HCT116 (cell line): Measurements from ENCODE around the gene CRNN.

Experiments
- EZH2 ChIP-seq: fragments of 200-600 bp; sonication (generic); IDR thresholded peaks from 2 replicates; pipeline ENCODE4 v1.6.1; 2017; ENCODE audit warnings: antibody characterized with exemption, mixed run types
- EZH2phosphoT487 ChIP-seq: fragments of 200-600 bp; IDR thresholded peaks from 2 replicates; pipeline ENCODE4 v1.6.1; 2018; ENCODE audit warnings: antibody characterized with exemption, borderline replicate concordance
- FOSL1 ChIP-seq: IDR thresholded peaks from 2 replicates; pipeline ENCODE4 v1.6.1; 2012; ENCODE audit warnings: low read depth
- JUND ChIP-seq: IDR thresholded peaks from 2 replicates; pipeline ENCODE4 v1.6.1; 2012
- POLR2A ChIP-seq: IDR thresholded peaks from 2 replicates; pipeline ENCODE4 v1.7.0; 2011; ENCODE audit warnings: borderline replicate concordance; ENCODE audit not compliant: insufficient read depth, insufficient read length; ENCODE audit errors: extremely low read depth
- POLR2AphosphoS5 ChIP-seq: IDR thresholded peaks from 2 replicates; pipeline ENCODE4 v1.6.1; 2011; ENCODE audit warnings: mild to moderate bottlenecking, low read depth, low read length, moderate library complexity
- SRF ChIP-seq: IDR thresholded peaks from 2 replicates; pipeline ENCODE4 v1.6.1; 2012; ENCODE audit warnings: low read depth
- TCF7L2 ChIP-seq: IDR thresholded peaks from 2 replicates; pipeline ENCODE4 v1.7.0; 2011; ENCODE audit warnings: borderline replicate concordance, inconsistent platforms; ENCODE audit not compliant: insufficient read depth, insufficient read length; ENCODE audit errors: extremely low read depth
- YY1 ChIP-seq: IDR thresholded peaks from 2 replicates; pipeline ENCODE4 v1.6.1; 2011; ENCODE audit warnings: low read length, low read depth, moderate library complexity, mild to moderate bottlenecking; ENCODE audit not compliant: insufficient replicate concordance; ENCODE audit errors: extremely low read depth
- ZNF274 ChIP-seq: fragments of 200-500 bp; sonication (Bioruptor generic); IDR thresholded peaks from 2 replicates; pipeline ENCODE4 v1.6.1; 2014; ENCODE audit warnings: mild to moderate bottlenecking, low read depth, low read length, inconsistent platforms
- TF ChIP-seq, protein P1 (sequence below), 3 experiments: fragments of 200-600 bp in 1 of 3; sonication (generic) in 1 of 3; IDR thresholded peaks in 2 of 3; conservative IDR thresholded peaks in 1 of 3; 2 replicates each; pipeline ENCODE4 v1.5.1; 2012 to 2017; ENCODE audit warnings: low read depth in 2 of 3, low read length in 2 of 3, antibody characterized with exemption in 1 of 3, borderline replicate concordance in 1 of 3, control low read depth in 1 of 3, mild to moderate bottlenecking in 1 of 3, mixed read lengths in 1 of 3, mixed run types in 1 of 3, moderate library complexity in 1 of 3; ENCODE audit not compliant: insufficient read depth in 1 of 3
- TF ChIP-seq, protein P2 (sequence below): IDR thresholded peaks from 2 replicates; pipeline ENCODE4 v1.6.1; 2012
- TF ChIP-seq, protein P3 (sequence below): IDR thresholded peaks from 2 replicates; pipeline ENCODE4 v1.6.1; 2012; ENCODE audit warnings: low read depth
- TF ChIP-seq, protein P4 (sequence below): IDR thresholded peaks from 2 replicates; pipeline ENCODE4 v1.6.1; 2011; ENCODE audit warnings: mild to moderate bottlenecking, low read length, moderate library complexity; ENCODE audit not compliant: insufficient replicate concordance; ENCODE audit errors: extremely low read depth

DNA sequence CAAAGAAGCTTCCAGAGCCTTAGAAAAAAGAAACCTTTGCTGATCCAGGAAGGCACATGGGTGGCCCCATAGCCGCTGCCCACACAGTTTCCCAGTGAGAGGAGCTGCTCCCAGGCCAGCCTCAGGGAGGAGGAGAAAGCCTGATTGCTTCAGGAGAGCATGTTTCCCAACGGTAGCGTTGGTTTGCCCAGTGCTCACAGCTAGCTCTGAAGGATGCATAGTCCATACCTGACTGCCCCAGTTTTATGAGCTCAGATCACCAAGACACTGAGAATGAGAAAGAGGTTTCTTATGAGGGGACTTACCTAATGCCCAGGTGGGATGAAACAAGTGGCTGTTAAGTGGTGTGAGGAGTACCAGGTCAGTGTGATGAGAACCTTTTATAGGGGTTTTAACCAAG is at the start of gene CRNN:
- TF ChIP-seq EZH2, result no peak
- TF ChIP-seq, protein P1, sequence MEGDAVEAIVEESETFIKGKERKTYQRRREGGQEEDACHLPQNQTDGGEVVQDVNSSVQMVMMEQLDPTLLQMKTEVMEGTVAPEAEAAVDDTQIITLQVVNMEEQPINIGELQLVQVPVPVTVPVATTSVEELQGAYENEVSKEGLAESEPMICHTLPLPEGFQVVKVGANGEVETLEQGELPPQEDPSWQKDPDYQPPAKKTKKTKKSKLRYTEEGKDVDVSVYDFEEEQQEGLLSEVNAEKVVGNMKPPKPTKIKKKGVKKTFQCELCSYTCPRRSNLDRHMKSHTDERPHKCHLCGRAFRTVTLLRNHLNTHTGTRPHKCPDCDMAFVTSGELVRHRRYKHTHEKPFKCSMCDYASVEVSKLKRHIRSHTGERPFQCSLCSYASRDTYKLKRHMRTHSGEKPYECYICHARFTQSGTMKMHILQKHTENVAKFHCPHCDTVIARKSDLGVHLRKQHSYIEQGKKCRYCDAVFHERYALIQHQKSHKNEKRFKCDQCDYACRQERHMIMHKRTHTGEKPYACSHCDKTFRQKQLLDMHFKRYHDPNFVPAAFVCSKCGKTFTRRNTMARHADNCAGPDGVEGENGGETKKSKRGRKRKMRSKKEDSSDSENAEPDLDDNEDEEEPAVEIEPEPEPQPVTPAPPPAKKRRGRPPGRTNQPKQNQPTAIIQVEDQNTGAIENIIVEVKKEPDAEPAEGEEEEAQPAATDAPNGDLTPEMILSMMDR (IDR thresholded peaks at IDR 0.05 in 2 of 3, conservative IDR thresholded peaks at IDR 0.05 in 1 of 3; ENCODE audit: borderline replicate concordance in 1 of 3, insufficient read depth in 1 of 3, low read depth in 2 of 3, low read length in 2 of 3), result no peak
- TF ChIP-seq FOSL1, result no peak
- TF ChIP-seq POLR2A, result no peak
- TF ChIP-seq, protein P2, sequence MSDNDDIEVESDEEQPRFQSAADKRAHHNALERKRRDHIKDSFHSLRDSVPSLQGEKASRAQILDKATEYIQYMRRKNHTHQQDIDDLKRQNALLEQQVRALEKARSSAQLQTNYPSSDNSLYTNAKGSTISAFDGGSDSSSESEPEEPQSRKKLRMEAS, result no peak
- TF ChIP-seq, protein P3, sequence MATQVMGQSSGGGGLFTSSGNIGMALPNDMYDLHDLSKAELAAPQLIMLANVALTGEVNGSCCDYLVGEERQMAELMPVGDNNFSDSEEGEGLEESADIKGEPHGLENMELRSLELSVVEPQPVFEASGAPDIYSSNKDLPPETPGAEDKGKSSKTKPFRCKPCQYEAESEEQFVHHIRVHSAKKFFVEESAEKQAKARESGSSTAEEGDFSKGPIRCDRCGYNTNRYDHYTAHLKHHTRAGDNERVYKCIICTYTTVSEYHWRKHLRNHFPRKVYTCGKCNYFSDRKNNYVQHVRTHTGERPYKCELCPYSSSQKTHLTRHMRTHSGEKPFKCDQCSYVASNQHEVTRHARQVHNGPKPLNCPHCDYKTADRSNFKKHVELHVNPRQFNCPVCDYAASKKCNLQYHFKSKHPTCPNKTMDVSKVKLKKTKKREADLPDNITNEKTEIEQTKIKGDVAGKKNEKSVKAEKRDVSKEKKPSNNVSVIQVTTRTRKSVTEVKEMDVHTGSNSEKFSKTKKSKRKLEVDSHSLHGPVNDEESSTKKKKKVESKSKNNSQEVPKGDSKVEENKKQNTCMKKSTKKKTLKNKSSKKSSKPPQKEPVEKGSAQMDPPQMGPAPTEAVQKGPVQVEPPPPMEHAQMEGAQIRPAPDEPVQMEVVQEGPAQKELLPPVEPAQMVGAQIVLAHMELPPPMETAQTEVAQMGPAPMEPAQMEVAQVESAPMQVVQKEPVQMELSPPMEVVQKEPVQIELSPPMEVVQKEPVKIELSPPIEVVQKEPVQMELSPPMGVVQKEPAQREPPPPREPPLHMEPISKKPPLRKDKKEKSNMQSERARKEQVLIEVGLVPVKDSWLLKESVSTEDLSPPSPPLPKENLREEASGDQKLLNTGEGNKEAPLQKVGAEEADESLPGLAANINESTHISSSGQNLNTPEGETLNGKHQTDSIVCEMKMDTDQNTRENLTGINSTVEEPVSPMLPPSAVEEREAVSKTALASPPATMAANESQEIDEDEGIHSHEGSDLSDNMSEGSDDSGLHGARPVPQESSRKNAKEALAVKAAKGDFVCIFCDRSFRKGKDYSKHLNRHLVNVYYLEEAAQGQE, result no peak
- no peak for TF ChIP-seq YY1
- TF ChIP-seq ZNF274, result no peak
- TF ChIP-seq JUND, result no peak
- TF ChIP-seq, protein P4, sequence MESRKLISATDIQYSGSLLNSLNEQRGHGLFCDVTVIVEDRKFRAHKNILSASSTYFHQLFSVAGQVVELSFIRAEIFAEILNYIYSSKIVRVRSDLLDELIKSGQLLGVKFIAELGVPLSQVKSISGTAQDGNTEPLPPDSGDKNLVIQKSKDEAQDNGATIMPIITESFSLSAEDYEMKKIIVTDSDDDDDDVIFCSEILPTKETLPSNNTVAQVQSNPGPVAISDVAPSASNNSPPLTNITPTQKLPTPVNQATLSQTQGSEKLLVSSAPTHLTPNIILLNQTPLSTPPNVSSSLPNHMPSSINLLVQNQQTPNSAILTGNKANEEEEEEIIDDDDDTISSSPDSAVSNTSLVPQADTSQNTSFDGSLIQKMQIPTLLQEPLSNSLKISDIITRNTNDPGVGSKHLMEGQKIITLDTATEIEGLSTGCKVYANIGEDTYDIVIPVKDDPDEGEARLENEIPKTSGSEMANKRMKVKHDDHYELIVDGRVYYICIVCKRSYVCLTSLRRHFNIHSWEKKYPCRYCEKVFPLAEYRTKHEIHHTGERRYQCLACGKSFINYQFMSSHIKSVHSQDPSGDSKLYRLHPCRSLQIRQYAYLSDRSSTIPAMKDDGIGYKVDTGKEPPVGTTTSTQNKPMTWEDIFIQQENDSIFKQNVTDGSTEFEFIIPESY, result no peak
- TF ChIP-seq EZH2phosphoT487, result no peak
- no peak for TF ChIP-seq POLR2AphosphoS5
- no peak for TF ChIP-seq SRF
- no peak for TF ChIP-seq TCF7L2
